GM12864 (cell line): ENCODE results near the gene VTI1A.

Source experiments
- DNase-seq: peaks from one replicate; pipeline ENCODE4 v3.0.0-alpha.2; 2011; ENCODE audit warnings: low read depth
- H3K4me3 ChIP-seq: 2 replicates; pipeline ENCODE4 v1.5.1; 2011; ENCODE audit warnings: mild to moderate bottlenecking, low read depth, low read length, control low read depth
- CTCF ChIP-seq: IDR thresholded peaks from 2 replicates; pipeline ENCODE4 v1.5.1; 2011; ENCODE audit warnings: low read depth, mild to moderate bottlenecking, moderate library complexity, low read length, control low read depth, inconsistent platforms; ENCODE audit errors: missing control alignments

Gene VTI1A

GRCh38 chr10:112512294-112512693 is 65.3 kb downstream of the VTI1A start:
- no peak for TF ChIP-seq CTCF
- DNase-seq, result no peak
- no peak overlapping the region for H3K4me3 ChIP-seq

GRCh38 chr10:112515126-112515525 is 68.1 kb downstream of the VTI1A start:
- H3K4me3 ChIP-seq, result no peak overlapping the region
- no peak for DNase-seq
- no peak for TF ChIP-seq CTCF

GRCh38 chr10:112515852-112516251 is 68.8 kb downstream of the VTI1A start:
- no peak for DNase-seq
- no peak overlapping the region for H3K4me3 ChIP-seq

GRCh38 chr10:112517451-112517862 is 70.4 kb downstream of the VTI1A start:
- no peak overlapping the region for H3K4me3 ChIP-seq
- TF ChIP-seq CTCF, result no peak
- DNase-seq, result no peak

More at GRCh38 chr10:112515852-112516251, 68.8 kb downstream of the VTI1A start:
- no peak for TF ChIP-seq CTCF

- H3K4me3 ChIP-seq, result no peak overlapping the region
- no peak for DNase-seq
- TF ChIP-seq CTCF, result no peak
These were observed 72.2 kb downstream of the VTI1A start for GRCh38 chr10:112519133-112519761.

GRCh38 chr10:112520914-112521313 is 73.9 kb downstream of the VTI1A start:
- no peak for DNase-seq
- no peak overlapping the region for H3K4me3 ChIP-seq
- TF ChIP-seq CTCF, result no peak

- no peak for DNase-seq
These were observed 77.6 kb downstream of the VTI1A start for GRCh38 chr10:112524641-112525040.

More at GRCh38 chr10:112524641-112525040, 77.6 kb downstream of the VTI1A start:
- no peak for TF ChIP-seq CTCF
- no peak overlapping the region for H3K4me3 ChIP-seq
